ENCODE results near the gene ARHGAP31. TPM values are rescaled to one million over a fixed set of nuclear protein-coding genes. Genes with fewer than 3 reads are reported as not detected.

Gene ARHGAP31
- total RNA-seq, 1 experiment from 2014 or later: 0.48 TPM

GRCh38 chr3:119324899-119325298 lies 30.7 kb downstream of the ARHGAP31 start:
- TF ChIP-seq CTCF (conservative IDR thresholded peaks at IDR 0.05): no peak
- TF ChIP-seq EZH2 (IDR thresholded peaks at IDR 0.05; ENCODE audit: low read depth): no peak
- DNase-seq: no peak
- H3K79me2 ChIP-seq (ENCODE audit: low read depth): no peaks in the 10 kb centered on the region
- no peak overlapping the region for H2AFZ ChIP-seq
- ChIA-PET POLR2A (ENCODE audit: unreplicated experiment) (no interaction called here), CTCF (no interaction called here)
- H4K20me1 ChIP-seq (ENCODE audit: insufficient read depth): no peaks in the 10 kb centered on the region
- H3K4me1 ChIP-seq (replicated peaks; ENCODE audit: insufficient read depth): peaks cover 15% of the 10 kb centered on the region
- H3K27ac ChIP-seq: no peak overlapping the region
- intact Hi-C loops (cut with micrococcal nuclease; ENCODE audit: unreplicated experiment): no loop called here
- H3K9me2 ChIP-seq (ENCODE audit: insufficient read depth): no peaks in the 10 kb centered on the region
- no peak overlapping the region for H3K4me2 ChIP-seq
- H3K9me3 ChIP-seq (ENCODE audit: insufficient read depth, low read depth): no peaks in the 10 kb centered on the region
- H3K4me3 ChIP-seq: no peak overlapping the region
- no peaks in the 10 kb centered on the region for H3K27me3 ChIP-seq (ENCODE audit: insufficient read depth, low read depth)
- no TSS peak for BruUV-seq (replicated peaks)
- H3K36me3 ChIP-seq (ENCODE audit: low read depth): no peaks in the 10 kb centered on the region
- peaks cover 17% of the 10 kb centered on the region; the same call in 1 of the 2 replicates for H3F3A ChIP-seq (ENCODE audit: insufficient read depth, low read depth)

- BruUV-seq (replicated peaks): no TSS peak
- H3K27ac ChIP-seq: no peak overlapping the region
- ChIA-PET CTCF (no interaction called here), POLR2A (ENCODE audit: unreplicated experiment) (no interaction called here)
- no peaks in the 10 kb centered on the region for H3K79me2 ChIP-seq (ENCODE audit: low read depth)
- intact Hi-C loops (cut with micrococcal nuclease; ENCODE audit: unreplicated experiment): no loop called here
- H3F3A ChIP-seq (ENCODE audit: insufficient read depth, low read depth): peaks cover 13% of the 10 kb centered on the region; the same call in 1 of the 2 replicates
- no peaks in the 10 kb centered on the region for H3K36me3 ChIP-seq (ENCODE audit: low read depth)
- no peak overlapping the region for H2AFZ ChIP-seq
- H3K9me2 ChIP-seq (ENCODE audit: insufficient read depth): no peaks in the 10 kb centered on the region
- no peaks in the 10 kb centered on the region for H3K9me3 ChIP-seq (ENCODE audit: insufficient read depth, low read depth)
- H3K4me1 ChIP-seq (replicated peaks; ENCODE audit: insufficient read depth): peaks cover 9% of the 10 kb centered on the region
- no peaks in the 10 kb centered on the region for H4K20me1 ChIP-seq (ENCODE audit: insufficient read depth)
- TF ChIP-seq CTCF (conservative IDR thresholded peaks at IDR 0.05) (no peak), EZH2 (IDR thresholded peaks at IDR 0.05; ENCODE audit: low read depth) (no peak)
- H3K4me2 ChIP-seq: no peak overlapping the region
- no peak for DNase-seq
- no peaks in the 10 kb centered on the region for H3K27me3 ChIP-seq (ENCODE audit: insufficient read depth, low read depth)
- no peak overlapping the region for H3K4me3 ChIP-seq
Observed at GRCh38 chr3:119326976-119327375, 32.8 kb downstream of the ARHGAP31 start.

- H3K9me2 ChIP-seq (ENCODE audit: insufficient read depth): no peaks in the 10 kb centered on the region
- no peak for DNase-seq
- no peak for TF ChIP-seq EZH2 (IDR thresholded peaks at IDR 0.05; ENCODE audit: low read depth)
- no peak for TF ChIP-seq CTCF (conservative IDR thresholded peaks at IDR 0.05)
- no TSS peak for BruUV-seq (replicated peaks)
- no peaks in the 10 kb centered on the region for H3K36me3 ChIP-seq (ENCODE audit: low read depth)
- POLR2A ChIA-PET (ENCODE audit: unreplicated experiment): no interaction called here
- CTCF ChIA-PET: no interaction called here
- no peaks in the 10 kb centered on the region for H3K9me3 ChIP-seq (ENCODE audit: insufficient read depth, low read depth)
- intact Hi-C loops (cut with micrococcal nuclease; ENCODE audit: unreplicated experiment): no loop called here
- no peaks in the 10 kb centered on the region for H4K20me1 ChIP-seq (ENCODE audit: insufficient read depth)
- H3F3A ChIP-seq (ENCODE audit: insufficient read depth, low read depth): no peaks in the 10 kb centered on the region
- no peak overlapping the region for H3K4me2 ChIP-seq
- no peaks in the 10 kb centered on the region for H3K4me1 ChIP-seq (replicated peaks; ENCODE audit: insufficient read depth)
- no peak overlapping the region for H2AFZ ChIP-seq
- H3K27me3 ChIP-seq (ENCODE audit: insufficient read depth, low read depth): no peaks in the 10 kb centered on the region
- H3K27ac ChIP-seq: no peak overlapping the region
- no peak overlapping the region for H3K4me3 ChIP-seq
- no peaks in the 10 kb centered on the region for H3K79me2 ChIP-seq (ENCODE audit: low read depth)
Observed at GRCh38 chr3:119329551-119329950, 35.4 kb downstream of the ARHGAP31 start.
